ENCODE measurements around the gene RPRD1B.

The RPRD1B gene

DNA sequence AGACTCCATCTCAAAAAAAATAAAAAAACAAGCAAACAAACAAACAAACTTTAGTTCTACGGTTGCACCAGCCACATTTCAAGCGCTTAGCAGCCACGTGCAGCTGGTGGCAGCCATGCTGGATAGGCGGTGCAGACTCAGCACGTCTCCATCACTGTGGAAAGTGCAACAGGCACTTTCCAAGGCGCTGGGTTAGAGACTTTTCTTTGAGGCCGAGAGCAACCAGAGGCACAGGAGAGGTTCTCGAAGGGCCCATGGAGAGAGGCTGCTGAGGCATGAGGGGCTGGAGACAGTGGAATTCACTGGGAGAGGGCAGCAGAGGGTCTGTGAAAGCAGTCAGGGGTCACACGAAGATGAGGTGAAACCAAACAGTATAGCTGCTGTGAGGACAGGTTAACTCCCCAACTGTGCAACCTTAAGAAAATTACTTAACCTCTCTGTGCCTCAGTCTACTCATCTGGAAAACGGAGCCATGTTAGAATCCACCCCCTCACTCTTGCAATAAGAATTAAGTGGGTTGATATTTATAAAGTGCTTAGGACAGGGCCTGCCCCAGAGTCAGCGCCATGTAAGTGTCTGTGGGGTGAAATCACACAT lies 104.0 kb downstream of the RPRD1B start:
- POLR2A ChIA-PET = interaction anchor here (0.6 kb wide), 1 partner anchor 20 kb away, joined by 3 read pairs; no protein-coding TSS in a partner anchor
- no peak for DNase-seq (ENCODE audit: low read depth, low spot score)
- H3K4me3 ChIP-seq (ENCODE audit: low read depth, low read length) = no peak overlapping the region
- CTCF ChIA-PET = interaction anchor here (1.2 to 1.5 kb wide), 2 partner anchors 27 to 64 kb away, joined by 3 read pairs; no protein-coding TSS in a partner anchor
- TF ChIP-seq, protein P1, sequence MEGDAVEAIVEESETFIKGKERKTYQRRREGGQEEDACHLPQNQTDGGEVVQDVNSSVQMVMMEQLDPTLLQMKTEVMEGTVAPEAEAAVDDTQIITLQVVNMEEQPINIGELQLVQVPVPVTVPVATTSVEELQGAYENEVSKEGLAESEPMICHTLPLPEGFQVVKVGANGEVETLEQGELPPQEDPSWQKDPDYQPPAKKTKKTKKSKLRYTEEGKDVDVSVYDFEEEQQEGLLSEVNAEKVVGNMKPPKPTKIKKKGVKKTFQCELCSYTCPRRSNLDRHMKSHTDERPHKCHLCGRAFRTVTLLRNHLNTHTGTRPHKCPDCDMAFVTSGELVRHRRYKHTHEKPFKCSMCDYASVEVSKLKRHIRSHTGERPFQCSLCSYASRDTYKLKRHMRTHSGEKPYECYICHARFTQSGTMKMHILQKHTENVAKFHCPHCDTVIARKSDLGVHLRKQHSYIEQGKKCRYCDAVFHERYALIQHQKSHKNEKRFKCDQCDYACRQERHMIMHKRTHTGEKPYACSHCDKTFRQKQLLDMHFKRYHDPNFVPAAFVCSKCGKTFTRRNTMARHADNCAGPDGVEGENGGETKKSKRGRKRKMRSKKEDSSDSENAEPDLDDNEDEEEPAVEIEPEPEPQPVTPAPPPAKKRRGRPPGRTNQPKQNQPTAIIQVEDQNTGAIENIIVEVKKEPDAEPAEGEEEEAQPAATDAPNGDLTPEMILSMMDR (IDR thresholded peaks at IDR 0.05; ENCODE audit: insufficient read depth, low read length, missing control alignments) = no peak

DNA sequence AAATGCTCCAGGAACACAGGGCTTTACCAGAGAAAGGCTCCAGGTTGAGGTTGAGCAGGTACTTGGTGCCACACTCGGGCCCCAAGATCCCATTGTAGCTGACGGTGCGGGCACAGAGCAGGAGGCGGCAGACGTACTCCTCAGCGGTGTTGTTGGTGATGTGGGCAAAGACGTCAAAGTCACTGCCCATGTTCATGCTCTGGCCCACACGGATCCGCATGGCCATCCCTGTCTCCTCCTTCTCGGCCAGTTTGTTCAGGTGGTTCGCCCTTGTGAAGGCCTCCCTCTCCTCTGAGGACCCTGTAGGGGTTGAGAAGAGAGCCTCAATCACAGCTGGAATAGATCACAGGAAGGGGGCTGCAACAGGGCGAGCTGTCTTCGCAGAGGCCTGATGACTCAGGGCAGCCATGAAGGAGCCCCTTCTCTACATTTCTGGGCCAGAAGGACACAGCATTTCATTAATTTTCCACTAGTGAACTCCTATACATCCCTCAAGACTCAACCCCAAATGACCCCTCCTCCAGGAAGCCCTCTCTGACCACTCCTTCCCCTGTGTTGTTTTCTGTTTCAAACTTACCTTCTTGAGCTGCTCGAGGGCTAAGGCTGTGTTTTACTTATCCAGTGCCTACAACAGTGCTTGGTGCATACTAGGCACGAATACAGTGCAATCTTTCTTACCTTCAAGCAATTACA lies 104.7 kb downstream of the RPRD1B start:
- DNase-seq (ENCODE audit: low read depth, low spot score) = no peak
- POLR2A ChIA-PET = no interaction called here
- TF ChIP-seq, protein P1 (IDR thresholded peaks at IDR 0.05; ENCODE audit: insufficient read depth, low read length, missing control alignments) = no peak
- no peak overlapping the region for H3K4me3 ChIP-seq (ENCODE audit: low read depth, low read length)
- CTCF ChIA-PET = interaction anchor here (1.2 to 1.5 kb wide), 2 partner anchors 26 to 65 kb away, joined by 3 read pairs; no protein-coding TSS in a partner anchor

DNA sequence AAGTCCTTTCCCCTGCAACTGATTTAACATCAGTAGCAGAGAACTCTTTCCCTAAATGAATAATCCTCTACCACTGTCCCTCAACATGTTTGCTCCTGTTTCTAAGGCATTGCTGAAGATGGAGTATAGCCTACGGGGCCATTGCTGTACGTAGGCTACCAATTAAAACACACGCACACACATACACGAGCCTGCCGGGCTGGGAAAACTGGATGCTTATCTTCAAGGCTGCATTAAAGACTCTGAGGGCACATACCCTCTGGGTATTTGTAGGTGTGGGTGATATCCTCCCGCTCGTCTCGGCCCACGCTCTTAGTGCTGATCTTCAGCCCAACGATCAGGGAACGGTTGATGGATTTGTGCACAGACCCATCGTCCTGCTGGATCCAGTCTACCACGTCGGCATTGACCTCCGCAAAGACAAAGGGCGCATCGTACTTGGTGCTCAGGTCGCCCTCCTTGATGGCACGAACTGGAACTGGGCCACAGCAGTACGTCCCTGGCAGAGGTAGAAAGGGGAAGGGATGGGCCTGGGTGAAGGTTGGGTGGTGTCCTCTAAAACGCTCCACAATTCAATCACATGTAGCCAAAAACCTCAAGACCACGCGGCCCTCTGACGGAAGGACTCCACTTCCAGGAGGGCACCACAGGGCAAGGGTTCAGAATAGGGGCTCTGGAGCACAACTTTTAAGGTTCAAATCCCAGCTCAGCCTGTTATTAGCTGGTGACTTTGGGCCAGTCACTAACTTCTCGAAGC lies 105.8 kb downstream of the RPRD1B start:
- ChIA-PET POLR2A (no interaction called here), CTCF (interaction anchor here (0.7 to 1.5 kb wide), 3 partner anchors 25 to 82 kb away, joined by 3 to 4 read pairs (median 3); no protein-coding TSS in a partner anchor)
- no peak overlapping the region for H3K4me3 ChIP-seq (ENCODE audit: low read depth, low read length)
- TF ChIP-seq, protein P1 (IDR thresholded peaks at IDR 0.05; ENCODE audit: insufficient read depth, low read length, missing control alignments) = no peak
- DNase-seq (ENCODE audit: low read depth, low spot score) = no peak

DNA sequence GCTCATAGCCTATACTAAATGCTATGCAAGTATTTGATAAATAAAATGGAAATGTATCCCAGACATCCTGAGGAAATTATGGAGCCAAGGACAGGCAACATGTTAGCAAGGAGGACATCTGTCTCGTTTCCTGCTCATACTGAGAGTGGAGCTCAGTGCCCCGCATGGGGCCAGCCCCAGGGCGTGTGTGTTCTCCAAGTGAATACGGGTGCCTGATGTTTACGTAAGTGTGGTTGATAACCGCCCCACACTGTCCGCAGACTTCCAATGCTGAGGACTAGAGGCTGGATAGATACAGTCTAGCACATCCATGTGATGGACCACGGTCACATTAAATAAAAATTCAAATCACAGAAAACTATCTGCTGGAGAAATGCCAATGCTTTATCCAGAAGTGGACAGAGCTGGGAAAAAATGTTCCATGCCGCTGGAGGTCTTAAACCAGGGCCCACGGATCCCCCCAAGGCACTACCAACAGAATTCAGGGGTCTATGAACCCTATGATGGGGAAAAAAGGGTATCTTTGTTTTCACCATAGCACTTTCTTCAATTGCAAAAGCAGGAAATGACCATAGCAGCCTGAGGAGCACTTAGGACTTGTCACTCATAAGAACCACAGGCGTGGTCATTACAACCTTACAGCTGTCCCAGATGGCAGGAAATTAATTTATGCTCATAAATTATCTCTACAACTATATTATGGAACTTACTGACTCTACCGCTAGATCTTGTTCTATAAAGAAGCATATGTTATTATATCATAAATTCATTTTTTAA lies 106.6 kb downstream of the RPRD1B start:
- POLR2A ChIA-PET = no interaction called here
- no peak for DNase-seq (ENCODE audit: low read depth, low spot score)
- TF ChIP-seq, protein P1 (IDR thresholded peaks at IDR 0.05; ENCODE audit: insufficient read depth, low read length, missing control alignments) = no peak
- H3K4me3 ChIP-seq (ENCODE audit: low read depth, low read length) = no peak overlapping the region
- CTCF ChIA-PET = interaction anchor here (0.6 to 1.0 kb wide), 3 partner anchors 67 to 136 kb away, joined by 3 to 4 read pairs (median 4); no protein-coding TSS in a partner anchor

DNA sequence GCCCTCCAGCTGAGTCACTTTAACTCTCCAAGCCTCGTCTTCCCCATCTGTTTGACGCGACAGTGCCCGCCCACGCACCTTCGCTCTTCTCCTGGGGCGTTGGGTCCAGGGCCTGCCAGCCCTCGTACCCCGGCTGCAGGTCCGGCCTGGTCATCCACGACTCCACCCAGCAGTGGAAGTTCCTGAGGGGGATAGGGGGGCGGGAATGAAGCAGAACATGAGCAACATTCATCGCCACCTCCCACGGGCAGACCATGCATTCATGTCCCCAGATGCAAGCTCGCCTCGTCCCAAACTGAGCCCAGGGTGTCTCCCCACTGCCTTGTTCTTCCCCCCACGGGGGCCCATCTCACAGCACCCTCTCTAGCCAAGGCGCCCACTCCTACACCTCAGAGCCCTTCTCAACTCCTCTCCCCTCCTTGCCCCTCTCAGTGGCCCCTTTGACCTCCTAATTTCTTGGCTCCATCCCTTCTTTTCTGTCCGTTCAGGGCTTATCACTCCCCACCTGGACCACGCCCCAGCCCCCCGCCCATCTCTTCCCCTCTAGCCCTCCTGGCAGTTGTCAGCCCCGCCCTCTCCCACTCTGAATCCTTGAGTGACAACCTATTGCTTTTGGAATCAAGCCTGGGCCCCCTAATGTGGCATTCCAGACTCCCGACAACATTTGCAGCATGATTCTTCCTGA lies 107.8 kb downstream of the RPRD1B start:
- DNase-seq (ENCODE audit: low read depth, low spot score) = no peak
- TF ChIP-seq, protein P1 (IDR thresholded peaks at IDR 0.05; ENCODE audit: insufficient read depth, low read length, missing control alignments) = no peak

More for the DNA sequence above, 107.8 kb downstream of the RPRD1B start:
- no peak overlapping the region for H3K4me3 ChIP-seq (ENCODE audit: low read depth, low read length)
- ChIA-PET POLR2A (no interaction called here), CTCF (no interaction called here)
